GM23338 (cell line): ENCODE measurements around the gene DCAF16. TPM values are rescaled to one million over a fixed set of nuclear protein-coding genes. Genes with fewer than 3 reads are reported as not detected.

Experiments used
- ATAC-seq: fragments of 200-7000 bp; cut with Tn5 transposase; 3 replicates; pipeline ENCODE4 v1.9.1; 2020
- DNase-seq: peaks from one replicate; pipeline ENCODE4 v3.0.0-alpha.2; 2015; ENCODE audit warnings: low spot score
- H2AFZ ChIP-seq: fragments of 200-600 bp; sonication (generic); 2 replicates; pipeline ENCODE4 v1.8.0; 2016; ENCODE audit warnings: antibody characterized with exemption, mild to moderate bottlenecking, moderate library complexity
- H3F3A ChIP-seq: fragments of 200-600 bp; sonication (generic); replicated peaks from 2 replicates; pipeline ENCODE4 v1.8.0; 2017; ENCODE audit warnings: antibody characterized with exemption, mixed run types, low read depth
- H3K27ac ChIP-seq: fragments of 200-600 bp; sonication (generic); 2 replicates; pipeline ENCODE4 v1.6.1; 2016; ENCODE audit warnings: low read depth
- H3K27me3 ChIP-seq: fragments of 200-600 bp; sonication (generic); 2 replicates; pipeline ENCODE4 v1.8.0; 2016; ENCODE audit warnings: mild to moderate bottlenecking, mixed run types, moderate library complexity; ENCODE audit not compliant: insufficient read depth
- H3K36me3 ChIP-seq: fragments of 200-600 bp; sonication (generic); 2 replicates; pipeline ENCODE4 v1.8.0; 2016; ENCODE audit warnings: mild to moderate bottlenecking; ENCODE audit not compliant: insufficient read depth
- H3K4me1 ChIP-seq: fragments of 200-600 bp; sonication (generic); 2 replicates; pipeline ENCODE4 v1.8.0; 2016; ENCODE audit warnings: mild to moderate bottlenecking, moderate library complexity; ENCODE audit not compliant: insufficient read depth
- H3K4me2 ChIP-seq: fragments of 200-600 bp; sonication (generic); 2 replicates; pipeline ENCODE4 v1.7.1; 2017; ENCODE audit warnings: mixed run types
- H3K4me3 ChIP-seq: fragments of 200-600 bp; sonication (generic); 2 replicates; pipeline ENCODE4 v1.6.1; 2016; ENCODE audit warnings: mixed run types
- H3K79me2 ChIP-seq: fragments of 200-600 bp; sonication (generic); replicated peaks from 2 replicates; pipeline ENCODE4 v1.8.0; 2017; ENCODE audit warnings: mild to moderate bottlenecking; ENCODE audit not compliant: insufficient read depth
- H3K9me2 ChIP-seq: fragments of 200-600 bp; sonication (generic); 2 replicates; pipeline ENCODE4 v1.8.0; 2017; ENCODE audit not compliant: insufficient read depth
- H4K20me1 ChIP-seq: fragments of 200-600 bp; sonication (generic); replicated peaks from 2 replicates; pipeline ENCODE4 v1.8.0; 2017; ENCODE audit warnings: mild to moderate bottlenecking; ENCODE audit not compliant: insufficient read depth
- H3K27ac Mint-ChIP-seq: 2 replicates; pipeline ENCODE4 v1.8.0; 2020; ENCODE audit warnings: inconsistent platforms, mild to moderate bottlenecking, moderate library complexity, mixed read lengths
- H3K27me3 Mint-ChIP-seq: 3 replicates; pipeline ENCODE4 v1.8.0; 2022; ENCODE audit warnings: low read depth, mild to moderate bottlenecking, moderate library complexity, mixed read lengths, inconsistent platforms; ENCODE audit not compliant: insufficient read depth, poor library complexity
- H3K36me3 Mint-ChIP-seq: 3 replicates; pipeline ENCODE4 v1.8.0; 2021; ENCODE audit warnings: low read depth, mild to moderate bottlenecking, inconsistent platforms, moderate library complexity, mixed read lengths
- H3K4me1 Mint-ChIP-seq: 3 replicates; pipeline ENCODE4 v1.8.0; 2020; ENCODE audit warnings: mild to moderate bottlenecking, inconsistent platforms, mixed read lengths
- H3K4me3 Mint-ChIP-seq: 3 replicates; pipeline ENCODE4 v1.8.0; 2021; ENCODE audit warnings: moderate library complexity, mild to moderate bottlenecking, inconsistent platforms, mixed read lengths
- H3K9me3 Mint-ChIP-seq: 3 replicates; pipeline ENCODE4 v1.8.0; 2020; ENCODE audit warnings: moderate library complexity, mild to moderate bottlenecking, inconsistent platforms, mixed read lengths
- CREB1 ChIP-seq: fragments of 250-450 bp; sonication (Bioruptor Pico); IDR thresholded peaks from 2 replicates; pipeline ENCODE4 v1.5.0; 2020; ENCODE audit warnings: low read depth, mild to moderate bottlenecking, moderate library complexity
- CTCF ChIP-seq, 2 experiments: fragments of 200-600 bp in 1 of 2; sonication (generic) in 1 of 2; conservative IDR thresholded peaks; 2 replicates each; pipeline versions ENCODE4 v1.5.1 to v1.6.1; 2016 to 2017; ENCODE audit warnings: antibody characterized with exemption in 2 of 2, low read depth in 2 of 2, mild to moderate bottlenecking in 2 of 2, moderate library complexity in 1 of 2
- EZH2 ChIP-seq: fragments of 200-600 bp; sonication (generic); IDR thresholded peaks from one replicate; pipeline ENCODE4 v1.8.0; 2017; ENCODE audit warnings: antibody characterized with exemption, mild to moderate bottlenecking, low read depth; ENCODE audit not compliant: unreplicated experiment
- EZH2phosphoT487 ChIP-seq: fragments of 200-600 bp; sonication (generic); IDR thresholded peaks from one replicate; pipeline ENCODE4 v1.8.1; 2018; ENCODE audit warnings: antibody characterized with exemption; ENCODE audit not compliant: unreplicated experiment
- JUNB ChIP-seq: IDR thresholded peaks from one replicate; pipeline ENCODE4 v1.6.1; 2016; ENCODE audit warnings: antibody characterized with exemption; ENCODE audit not compliant: unreplicated experiment
- NANOG ChIP-seq: IDR thresholded peaks from 2 replicates; pipeline ENCODE4 v1.6.1; 2016; ENCODE audit warnings: antibody characterized with exemption, borderline replicate concordance
- POLR2AphosphoS5 ChIP-seq: IDR thresholded peaks from 2 replicates; pipeline ENCODE4 v1.6.1; 2016; ENCODE audit warnings: antibody characterized with exemption, low read depth
- STAT1 ChIP-seq: IDR thresholded peaks from one replicate; pipeline ENCODE4 v1.6.1; 2016; ENCODE audit warnings: antibody characterized with exemption; ENCODE audit not compliant: unreplicated experiment
- ZNF114 ChIP-seq: fragments of 250-450 bp; sonication (Bioruptor Pico); IDR thresholded peaks from 2 replicates; pipeline ENCODE4 v1.5.0; 2020; ENCODE audit warnings: mild to moderate bottlenecking, moderate library complexity
- ZNF331 ChIP-seq: fragments of 250-450 bp; sonication (Bioruptor Pico); IDR thresholded peaks from 2 replicates; pipeline ENCODE4 v1.5.0; 2020; ENCODE audit warnings: low read depth, mild to moderate bottlenecking, moderate library complexity
- polyA plus RNA-seq: library from polyadenylated mRNA; unstranded; fragments of >200 nt; fragmentation: Nextera tagmentation; extraction: Ambion mirVana; gene quantifications from 2 replicates; pipeline ENCODE4 v1.2.1, GENCODE V29; 2016
- total RNA-seq: library from RNA; depleted of rRNA; stranded (reverse); fragments of >200 nt; shearing (Covaris generic); gene quantifications from 2 replicates; pipeline ENCODE4 v1.2.3, GENCODE V29; 2014
- TF ChIP-seq, protein P1 (sequence below): IDR thresholded peaks from one replicate; pipeline ENCODE4 v1.6.1; 2018; ENCODE audit warnings: antibody characterized with exemption; ENCODE audit not compliant: unreplicated experiment

The DCAF16 gene
- total and polyA plus RNA-seq, 2 experiments from 2014 or later: 28.7 to 46.3 TPM

DNA sequence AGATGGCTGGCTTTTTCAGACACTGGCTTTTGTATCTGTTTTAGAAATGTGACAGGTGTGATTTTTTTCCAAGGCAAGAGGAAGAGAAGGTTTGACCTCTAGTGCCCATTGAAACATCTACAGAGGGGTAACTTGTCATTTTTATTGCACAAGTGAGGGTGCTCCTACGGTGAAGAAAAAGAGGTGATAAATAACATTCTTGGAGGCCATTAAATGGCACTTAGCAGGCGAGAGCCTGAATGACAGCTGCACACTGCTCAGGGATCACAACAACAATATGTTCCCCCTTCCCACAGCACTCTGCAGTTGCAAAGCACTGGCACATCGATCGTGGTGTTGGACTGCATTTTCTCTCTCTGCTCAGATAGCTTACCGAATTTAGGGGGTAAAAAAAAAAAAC, 52.1 kb downstream of the DCAF16 start (continued):
- TF ChIP-seq, protein P1, sequence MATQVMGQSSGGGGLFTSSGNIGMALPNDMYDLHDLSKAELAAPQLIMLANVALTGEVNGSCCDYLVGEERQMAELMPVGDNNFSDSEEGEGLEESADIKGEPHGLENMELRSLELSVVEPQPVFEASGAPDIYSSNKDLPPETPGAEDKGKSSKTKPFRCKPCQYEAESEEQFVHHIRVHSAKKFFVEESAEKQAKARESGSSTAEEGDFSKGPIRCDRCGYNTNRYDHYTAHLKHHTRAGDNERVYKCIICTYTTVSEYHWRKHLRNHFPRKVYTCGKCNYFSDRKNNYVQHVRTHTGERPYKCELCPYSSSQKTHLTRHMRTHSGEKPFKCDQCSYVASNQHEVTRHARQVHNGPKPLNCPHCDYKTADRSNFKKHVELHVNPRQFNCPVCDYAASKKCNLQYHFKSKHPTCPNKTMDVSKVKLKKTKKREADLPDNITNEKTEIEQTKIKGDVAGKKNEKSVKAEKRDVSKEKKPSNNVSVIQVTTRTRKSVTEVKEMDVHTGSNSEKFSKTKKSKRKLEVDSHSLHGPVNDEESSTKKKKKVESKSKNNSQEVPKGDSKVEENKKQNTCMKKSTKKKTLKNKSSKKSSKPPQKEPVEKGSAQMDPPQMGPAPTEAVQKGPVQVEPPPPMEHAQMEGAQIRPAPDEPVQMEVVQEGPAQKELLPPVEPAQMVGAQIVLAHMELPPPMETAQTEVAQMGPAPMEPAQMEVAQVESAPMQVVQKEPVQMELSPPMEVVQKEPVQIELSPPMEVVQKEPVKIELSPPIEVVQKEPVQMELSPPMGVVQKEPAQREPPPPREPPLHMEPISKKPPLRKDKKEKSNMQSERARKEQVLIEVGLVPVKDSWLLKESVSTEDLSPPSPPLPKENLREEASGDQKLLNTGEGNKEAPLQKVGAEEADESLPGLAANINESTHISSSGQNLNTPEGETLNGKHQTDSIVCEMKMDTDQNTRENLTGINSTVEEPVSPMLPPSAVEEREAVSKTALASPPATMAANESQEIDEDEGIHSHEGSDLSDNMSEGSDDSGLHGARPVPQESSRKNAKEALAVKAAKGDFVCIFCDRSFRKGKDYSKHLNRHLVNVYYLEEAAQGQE: no peak
- TF ChIP-seq STAT1: no peak
- TF ChIP-seq EZH2phosphoT487: no peak
- no peak for TF ChIP-seq CREB1 (CRISPR knock-in tag)
- no peak for TF ChIP-seq POLR2AphosphoS5

GRCh38 chr4:17757621-17758020, 52.9 kb downstream of the DCAF16 start:
- no peaks in the 10 kb centered on the region for H3K79me2 ChIP-seq
- ATAC-seq: no peak
- H2AFZ ChIP-seq: no peak overlapping the region
- H3K27ac ChIP-seq: no peak overlapping the region
- H3K36me3 Mint-ChIP-seq: no peaks in the 10 kb centered on the region; the same call in 2 of the 3 replicates
- no peaks in the 10 kb centered on the region for H3K9me2 ChIP-seq
- no peaks in the 10 kb centered on the region for H3F3A ChIP-seq
- DNase-seq: no peak
- H3K4me3 Mint-ChIP-seq: no peak overlapping the region
- H4K20me1 ChIP-seq: no peaks in the 10 kb centered on the region
- no peaks in the 10 kb centered on the region for H3K27me3 Mint-ChIP-seq
- H3K9me3 Mint-ChIP-seq: no peaks in the 10 kb centered on the region
- no peaks in the 10 kb centered on the region for H3K4me1 ChIP-seq
- H3K27ac Mint-ChIP-seq: no peak overlapping the region
- H3K4me1 Mint-ChIP-seq: peaks cover 14% of the 10 kb centered on the region
- no peak overlapping the region for H3K4me3 ChIP-seq
- H3K4me2 ChIP-seq: no peak overlapping the region
- no peaks in the 10 kb centered on the region for H3K36me3 ChIP-seq
- no peaks in the 10 kb centered on the region for H3K27me3 ChIP-seq
- no peak for TF ChIP-seq JUNB
- TF ChIP-seq, protein P1: no peak
- TF ChIP-seq ZNF114 (CRISPR knock-in tag): no peak
- no peak for TF ChIP-seq NANOG
- TF ChIP-seq CREB1 (CRISPR knock-in tag): no peak
- TF ChIP-seq CTCF (conservative IDR thresholded peaks at IDR 0.05; ENCODE audit: low read depth in 2 of 2): no peak
- TF ChIP-seq ZNF331 (CRISPR knock-in tag): no peak
- no peak for TF ChIP-seq EZH2
- no peak for TF ChIP-seq POLR2AphosphoS5
- no peak for TF ChIP-seq STAT1
- TF ChIP-seq EZH2phosphoT487: no peak
